HG03571 (cell line): ENCODE measurements around the gene CASP7.
"Not testable (repeated sequence)": the region's sequence is repeated elsewhere in the genome, so short reads cannot be mapped to it uniquely, and the experiment has no call there.

ENCODE experiments used
- ATAC-seq: cut with Tn5 transposase; IDR thresholded peaks from one replicate; pipeline ENCODE4 v1.9.1; 2021; ENCODE audit not compliant: unreplicated experiment

CASP7 gene

DNA sequence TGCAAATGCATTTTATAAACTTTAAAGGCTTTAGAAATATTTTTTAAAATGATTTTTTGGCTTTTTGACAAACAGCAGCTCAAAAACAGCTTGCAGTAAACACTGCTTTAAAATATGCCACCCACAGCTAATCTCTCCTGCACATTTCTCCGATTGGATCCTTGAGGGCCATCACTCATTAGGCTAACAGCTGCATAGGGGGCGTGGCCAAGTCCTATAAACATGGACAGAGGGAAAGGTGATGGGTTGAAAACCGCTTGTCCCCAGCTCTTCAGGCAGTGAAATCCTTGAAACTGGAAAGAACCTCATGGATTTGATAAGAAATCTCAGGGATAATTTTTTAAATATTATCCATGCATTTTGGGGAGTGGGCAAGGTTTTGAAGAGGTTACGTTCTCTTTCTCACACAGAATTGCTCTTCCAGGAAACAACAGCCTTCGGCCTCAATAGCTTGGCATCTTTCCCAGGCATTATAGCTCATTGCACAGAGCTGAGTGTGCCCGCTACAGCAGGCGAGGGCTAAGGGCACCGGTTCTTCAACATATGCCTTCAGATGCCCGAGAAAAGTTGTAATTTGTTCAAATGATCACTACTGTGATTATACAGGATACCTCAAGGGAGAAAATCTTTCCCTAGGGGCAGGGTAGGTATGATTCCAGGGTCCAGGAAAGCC, 73.4 kb downstream of the CASP7 start:
- no peak for ATAC-seq

DNA sequence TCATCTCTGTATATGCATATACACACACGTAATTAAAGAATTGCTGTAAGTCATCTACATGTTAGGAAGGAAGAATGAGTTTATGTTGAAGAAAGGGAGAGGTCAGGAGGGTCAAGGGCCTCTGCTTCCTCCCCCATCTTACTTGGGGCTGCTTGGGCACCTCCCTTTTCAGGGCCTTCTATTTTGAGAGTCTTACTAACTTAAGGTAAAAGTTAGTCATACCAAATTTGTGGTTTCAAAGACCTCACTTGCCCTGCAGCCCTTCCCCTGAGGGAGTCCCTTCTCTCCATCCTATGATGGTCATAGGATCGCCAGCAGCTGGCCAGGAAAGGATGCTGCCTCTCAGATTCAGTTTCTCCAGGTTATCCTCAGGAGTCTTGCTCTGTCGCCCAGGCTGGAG, 74.4 kb downstream of the CASP7 start:
- ATAC-seq = no peak

DNA sequence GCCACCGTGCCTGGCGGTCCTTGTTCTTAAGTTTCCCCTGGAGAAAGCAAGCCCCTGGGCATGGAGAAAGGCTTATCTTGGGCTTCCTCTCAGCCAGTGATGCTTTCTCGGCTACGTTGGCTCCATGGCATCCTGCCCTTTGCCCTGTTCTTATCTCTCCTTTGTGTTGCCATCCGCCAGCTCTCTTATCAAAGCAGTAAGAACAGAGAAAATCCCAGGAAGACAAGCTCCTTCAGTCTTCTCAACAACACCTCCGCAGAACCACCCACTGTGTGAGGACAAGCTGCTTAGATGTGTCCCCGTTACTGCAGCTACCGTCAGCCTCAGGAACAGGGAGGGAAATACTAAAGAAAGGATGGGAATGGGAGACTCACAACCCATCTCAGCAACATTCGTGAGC, 75.1 kb downstream of the CASP7 start:
- no peak for ATAC-seq

DNA sequence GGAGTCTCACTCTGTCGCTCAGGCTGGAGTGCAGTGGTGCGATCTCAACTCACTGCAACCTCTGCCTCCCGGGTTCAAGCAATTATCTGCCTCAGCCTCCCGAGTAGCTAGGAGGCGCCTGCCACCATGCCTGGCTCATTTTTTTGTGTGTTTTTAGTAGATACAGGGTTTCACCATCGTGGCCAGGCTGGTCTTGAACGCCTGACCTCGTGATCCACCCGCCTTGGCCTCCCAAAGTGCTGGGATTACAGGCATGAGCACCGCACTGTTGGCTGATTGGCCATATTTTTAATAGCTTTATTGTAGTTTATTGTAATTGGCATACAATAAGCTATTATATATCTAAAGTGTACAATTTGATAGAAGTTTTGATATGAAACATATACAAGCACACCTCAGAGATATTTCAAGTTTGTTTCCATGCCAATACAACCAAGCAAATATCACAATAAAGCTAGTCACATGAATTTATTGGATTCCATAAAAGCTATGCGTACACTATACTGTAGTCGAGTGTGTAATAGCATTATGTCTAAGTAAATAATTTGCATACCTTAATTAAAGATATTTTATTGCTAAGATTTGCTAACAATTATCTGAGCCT, 77.3 kb downstream of the CASP7 start:
- no peak for ATAC-seq

DNA sequence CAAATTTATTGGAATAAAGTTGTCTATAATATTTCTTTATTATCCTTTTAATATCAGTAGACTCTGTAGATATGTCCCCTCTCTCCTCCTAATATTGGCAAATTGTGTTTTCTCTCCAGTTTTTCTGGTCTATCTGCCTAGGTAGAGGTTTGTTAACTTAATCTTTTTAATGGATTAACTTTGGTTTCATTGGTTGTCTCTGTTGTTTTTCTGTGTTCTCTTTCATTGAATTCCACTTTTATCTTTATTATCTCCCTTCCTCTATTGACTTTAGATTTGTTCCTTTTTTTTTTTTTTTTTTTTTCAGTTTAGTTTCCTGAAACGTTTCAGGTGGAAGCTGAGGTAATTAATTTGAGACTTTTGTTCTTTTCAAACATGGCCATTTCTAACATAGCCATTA, 82.4 kb downstream of the CASP7 start:
- no peak for ATAC-seq

DNA sequence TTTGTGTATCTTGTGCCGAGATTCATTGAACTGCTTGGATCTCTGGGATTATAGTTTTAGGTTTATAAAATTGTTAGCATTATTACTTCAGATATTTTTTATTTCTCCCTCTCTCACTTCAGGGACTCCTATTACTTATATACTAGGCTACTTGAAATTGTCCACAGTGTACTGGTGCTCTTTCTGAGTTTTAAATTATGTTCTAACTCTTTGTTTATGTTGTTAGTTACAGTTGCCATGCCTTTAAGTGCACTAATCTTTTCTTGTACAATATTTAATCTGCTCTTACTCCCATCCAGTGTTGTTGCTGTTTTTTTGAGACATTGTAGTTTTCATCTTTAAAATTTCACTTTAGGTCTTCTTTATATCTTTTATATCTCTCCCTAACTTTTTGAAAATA, 84.9 kb downstream of the CASP7 start:
- no peak for ATAC-seq

DNA sequence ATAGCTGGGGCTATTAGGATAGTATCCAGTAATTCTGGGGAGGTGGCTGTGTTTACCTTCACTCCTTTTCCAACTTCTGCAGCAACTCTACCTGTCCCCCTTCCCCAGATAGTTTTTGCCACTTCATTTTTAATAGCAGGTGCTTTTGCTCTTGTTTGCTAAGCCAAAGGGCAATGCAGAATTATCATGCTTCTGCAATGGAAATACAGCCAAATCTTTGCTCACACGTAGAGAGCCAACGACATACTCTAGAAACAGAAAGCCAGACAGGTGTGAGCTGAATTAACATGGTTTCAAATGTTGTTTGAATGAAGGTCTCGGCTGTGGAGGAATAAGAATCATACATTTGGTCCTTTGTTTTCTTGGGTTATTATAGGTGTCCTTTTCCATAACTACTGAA, 86.2 kb downstream of the CASP7 start:
- no peak for ATAC-seq

DNA sequence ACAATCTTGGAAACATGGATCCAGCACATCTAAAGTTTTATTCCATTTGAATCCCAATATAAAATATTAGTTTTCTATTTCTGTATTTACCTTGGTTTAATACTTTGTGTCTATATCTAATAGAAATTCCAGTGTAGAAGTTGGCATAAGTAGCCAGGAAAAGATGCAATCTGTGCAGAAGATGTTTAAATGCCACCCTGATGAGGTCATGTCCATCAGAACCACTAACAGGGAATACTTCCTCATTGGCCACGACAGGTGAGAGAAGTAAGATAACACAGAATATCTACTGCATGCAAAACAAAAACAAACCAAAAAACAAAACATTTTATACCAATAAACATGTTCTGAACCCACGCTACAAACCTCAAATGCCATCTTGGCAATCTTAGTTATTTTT, 87.5 kb downstream of the CASP7 start:
- ATAC-seq = no peak

DNA sequence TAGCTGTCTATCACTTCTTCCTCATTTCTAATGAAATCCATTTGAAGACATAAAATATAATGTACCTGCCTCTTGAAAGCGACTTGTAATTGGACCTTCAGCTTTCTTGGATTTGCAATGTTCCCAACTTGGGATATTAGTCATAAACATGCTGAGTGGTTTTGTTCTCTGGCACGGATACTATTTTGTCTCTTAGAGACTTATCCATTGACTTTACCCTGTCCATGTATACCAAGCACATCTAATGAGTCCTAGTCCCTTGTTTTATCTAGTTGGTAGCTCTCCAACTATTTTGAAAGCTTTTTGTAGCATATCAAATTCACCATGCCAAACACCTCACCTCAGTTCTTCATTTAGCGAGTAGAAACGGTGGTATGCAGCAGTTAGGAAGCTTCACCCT, 90.6 kb downstream of the CASP7 start:
- no peak for ATAC-seq

DNA sequence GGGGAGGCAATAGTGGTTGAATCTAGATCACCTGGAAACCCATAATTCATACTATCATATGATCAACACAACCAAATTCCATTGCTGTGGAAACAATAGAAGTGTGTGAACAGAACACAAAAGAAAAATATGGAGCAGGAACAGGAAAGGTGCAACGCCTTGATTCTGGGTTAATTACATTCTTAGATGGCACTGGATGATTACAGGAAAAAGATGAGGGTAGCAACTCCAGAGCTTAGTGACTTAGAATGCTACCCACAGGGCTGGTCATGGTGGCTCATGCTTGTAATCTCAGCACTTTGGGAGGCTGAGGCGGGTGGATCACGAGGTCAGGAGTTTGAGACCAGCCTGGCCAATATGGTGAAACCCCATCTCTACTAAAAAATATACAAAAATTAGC, 91.4 kb downstream of the CASP7 start:
- ATAC-seq = not testable (repeated sequence)

DNA sequence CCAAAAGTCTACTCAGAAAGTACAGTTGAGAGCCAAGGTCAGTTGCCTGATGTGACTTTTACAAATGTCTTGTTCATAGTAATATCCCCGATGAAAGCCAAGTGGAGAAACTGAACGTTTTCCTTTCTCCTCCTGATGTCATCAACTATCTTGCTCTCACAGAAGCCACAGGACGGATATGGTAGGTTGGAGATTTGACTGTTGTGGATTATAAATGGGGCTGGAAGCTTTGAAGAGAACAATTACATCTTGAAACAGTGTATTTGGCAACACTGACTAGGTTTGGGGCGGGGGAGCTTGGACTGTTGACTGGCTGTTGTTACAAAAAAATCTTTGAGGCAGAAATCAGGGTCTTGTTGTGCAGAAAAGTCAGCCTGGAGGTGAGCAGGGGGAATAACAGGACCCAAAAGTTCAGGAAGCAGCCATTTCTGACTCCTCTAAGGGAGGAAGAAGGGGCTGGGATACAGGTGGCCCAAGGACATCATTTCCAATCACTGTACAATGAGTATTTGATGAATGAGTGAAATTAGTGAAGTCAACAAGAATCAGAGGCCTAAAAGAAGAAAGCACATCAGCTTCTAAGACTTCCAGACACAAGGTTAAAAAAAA, 96.1 kb downstream of the CASP7 start:
- ATAC-seq = no peak

DNA sequence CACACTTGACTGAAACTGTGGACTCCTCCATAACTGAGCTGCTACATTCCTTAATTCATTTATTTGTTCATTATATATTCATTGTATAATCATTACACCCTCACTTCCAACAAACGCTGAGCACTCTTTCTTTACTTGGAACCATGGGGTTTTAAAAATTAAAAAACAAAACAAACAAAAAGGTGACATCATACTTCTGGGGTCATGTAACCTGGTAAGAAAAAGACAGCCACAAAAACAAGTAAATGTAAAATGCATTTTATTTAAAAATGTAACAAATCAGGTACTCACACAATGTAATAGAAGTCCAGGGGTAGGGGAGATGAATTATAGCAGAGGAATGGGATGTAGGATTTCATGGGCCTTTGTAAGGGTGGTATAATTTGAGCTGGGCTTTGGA, 96.8 kb downstream of the CASP7 start:
- no peak for ATAC-seq
